Measurements from ENCODE around the gene TRUB2.

DNA sequence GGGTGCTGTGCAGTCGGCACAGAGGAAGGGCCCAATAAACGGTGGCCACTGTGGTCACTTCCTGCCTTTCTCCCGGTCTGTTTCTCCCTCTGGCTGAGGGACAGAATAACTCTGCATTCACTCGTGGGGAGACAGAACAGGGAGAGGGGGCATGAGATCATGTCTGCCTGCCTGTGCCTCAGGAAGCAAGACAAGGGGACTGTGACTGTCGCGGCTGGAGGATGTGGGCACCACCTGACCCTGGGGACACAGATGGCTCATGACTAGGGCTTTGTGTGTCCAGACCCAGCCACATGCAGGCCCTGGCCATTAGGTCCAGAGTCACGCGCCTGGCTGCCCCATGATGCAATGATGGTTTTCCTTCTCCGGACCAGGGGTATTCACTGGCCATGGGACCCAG lies 5.8 kb downstream of the TRUB2 start:
- TF ChIP-seq ARNTL (CRISPR knock-in tag; IDR thresholded peaks at IDR 0.05; ENCODE audit: borderline replicate concordance, low read depth) (no peak), ESRRG (CRISPR knock-in tag; IDR thresholded peaks at IDR 0.05) (no peak), RARB (CRISPR knock-in tag; IDR thresholded peaks at IDR 0.05) (no peak), TOX (CRISPR knock-in tag; IDR thresholded peaks at IDR 0.05; ENCODE audit: borderline replicate concordance) (no peak), ZC3H10 (CRISPR knock-in tag; IDR thresholded peaks at IDR 0.05) (no peak), ZNF70 (CRISPR knock-in tag; IDR thresholded peaks at IDR 0.05) (no peak)
- TF ChIP-seq, protein P1, sequence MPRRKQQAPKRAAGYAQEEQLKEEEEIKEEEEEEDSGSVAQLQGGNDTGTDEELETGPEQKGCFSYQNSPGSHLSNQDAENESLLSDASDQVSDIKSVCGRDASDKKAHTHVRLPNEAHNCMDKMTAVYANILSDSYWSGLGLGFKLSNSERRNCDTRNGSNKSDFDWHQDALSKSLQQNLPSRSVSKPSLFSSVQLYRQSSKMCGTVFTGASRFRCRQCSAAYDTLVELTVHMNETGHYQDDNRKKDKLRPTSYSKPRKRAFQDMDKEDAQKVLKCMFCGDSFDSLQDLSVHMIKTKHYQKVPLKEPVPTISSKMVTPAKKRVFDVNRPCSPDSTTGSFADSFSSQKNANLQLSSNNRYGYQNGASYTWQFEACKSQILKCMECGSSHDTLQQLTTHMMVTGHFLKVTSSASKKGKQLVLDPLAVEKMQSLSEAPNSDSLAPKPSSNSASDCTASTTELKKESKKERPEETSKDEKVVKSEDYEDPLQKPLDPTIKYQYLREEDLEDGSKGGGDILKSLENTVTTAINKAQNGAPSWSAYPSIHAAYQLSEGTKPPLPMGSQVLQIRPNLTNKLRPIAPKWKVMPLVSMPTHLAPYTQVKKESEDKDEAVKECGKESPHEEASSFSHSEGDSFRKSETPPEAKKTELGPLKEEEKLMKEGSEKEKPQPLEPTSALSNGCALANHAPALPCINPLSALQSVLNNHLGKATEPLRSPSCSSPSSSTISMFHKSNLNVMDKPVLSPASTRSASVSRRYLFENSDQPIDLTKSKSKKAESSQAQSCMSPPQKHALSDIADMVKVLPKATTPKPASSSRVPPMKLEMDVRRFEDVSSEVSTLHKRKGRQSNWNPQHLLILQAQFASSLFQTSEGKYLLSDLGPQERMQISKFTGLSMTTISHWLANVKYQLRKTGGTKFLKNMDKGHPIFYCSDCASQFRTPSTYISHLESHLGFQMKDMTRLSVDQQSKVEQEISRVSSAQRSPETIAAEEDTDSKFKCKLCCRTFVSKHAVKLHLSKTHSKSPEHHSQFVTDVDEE (CRISPR knock-in tag; IDR thresholded peaks at IDR 0.05), result no peak

Data from SK-N-SH treated with all-trans-retinoic acid at 6 μM for 48 hours (cell line).